Cardiac muscle cell (in vitro differentiated cells and primary cell): Measurements from ENCODE around the gene TEX29. TPM values are rescaled to one million over a fixed set of nuclear protein-coding genes. Genes with fewer than 3 reads are reported as not detected.

Experiments
- DNase-seq, 2 donors: peaks; one replicate each; pipeline versions ENCODE4 v3.0.0 to v3.0.0-alpha.2; 2010 to 2017; ENCODE audit warnings: low read depth in 1 of 2, low spot score in 1 of 2
- H3K27ac ChIP-seq: fragments of 200-600 bp; sonication (generic); 2 replicates; pipeline ENCODE4 v1.5.1; 2016
- H3K27me3 ChIP-seq: fragments of 200-600 bp; sonication (generic); 2 replicates; pipeline ENCODE4 v1.6.0; 2016; ENCODE audit warnings: control low read depth
- H3K36me3 ChIP-seq: fragments of 200-600 bp; sonication (generic); 2 replicates; pipeline ENCODE4 v1.5.1; 2016; ENCODE audit warnings: control low read depth
- H3K4me1 ChIP-seq: fragments of 200-600 bp; sonication (generic); 2 replicates; pipeline ENCODE4 v1.8.1; 2017; ENCODE audit warnings: low read depth, mild to moderate bottlenecking, mixed run types
- H3K4me3 ChIP-seq: fragments of 200-600 bp; sonication (generic); 2 replicates; pipeline ENCODE4 v1.5.1; 2016; ENCODE audit warnings: mild to moderate bottlenecking
- H3K9me3 ChIP-seq: fragments of 200-600 bp; sonication (generic); 2 replicates; pipeline ENCODE4 v1.5.1; 2017; ENCODE audit warnings: low read depth, mild to moderate bottlenecking, control low read depth
- CTCF ChIP-seq: IDR thresholded peaks from 2 replicates; pipeline ENCODE4 v1.5.1; 2012; ENCODE audit warnings: low read depth, mild to moderate bottlenecking, low read length
- polyA plus RNA-seq: library from polyadenylated mRNA; unstranded; fragments of >200 nt; fragmentation: Nextera tagmentation; extraction: Ambion mirVana; gene quantifications from 2 replicates; pipeline ENCODE4 v1.2.1, GENCODE V29; 2016
- total RNA-seq: library from RNA; depleted of rRNA; stranded (reverse); fragments of >200 nt; gene quantifications from 2 replicates; pipeline ENCODE4 v1.2.3, GENCODE V29; 2016

TEX29 gene
- total and polyA plus RNA-seq, 2 experiments from 2014 or later = not detected

GRCh38 chr13:111384441-111385182, 64.2 kb downstream of the TEX29 start:
- DNase-seq = no peak
- H3K4me3 ChIP-seq = no peak overlapping the region
- no peaks in the 10 kb centered on the region for H3K27me3 ChIP-seq
- no peak overlapping the region for H3K27ac ChIP-seq
- no peaks in the 10 kb centered on the region for H3K36me3 ChIP-seq
- no peaks in the 10 kb centered on the region for H3K9me3 ChIP-seq
- no peaks in the 10 kb centered on the region for H3K4me1 ChIP-seq
- TF ChIP-seq CTCF = no peak

GRCh38 chr13:111385183-111385857, 64.9 kb downstream of the TEX29 start:
- H3K4me3 ChIP-seq = no peak overlapping the region
- no peaks in the 10 kb centered on the region for H3K36me3 ChIP-seq
- no peak for TF ChIP-seq CTCF
- no peaks in the 10 kb centered on the region for H3K27me3 ChIP-seq
- H3K27ac ChIP-seq = no peak overlapping the region
- H3K4me1 ChIP-seq = no peaks in the 10 kb centered on the region
- no peak for DNase-seq
- H3K9me3 ChIP-seq = no peaks in the 10 kb centered on the region

GRCh38 chr13:111387026-111387871, 66.8 kb downstream of the TEX29 start:
- Histone ChIP-seq H3K4me3 (no peak overlapping the region), H3K27me3 (no peaks in the 10 kb centered on the region), H3K36me3 (no peaks in the 10 kb centered on the region), H3K27ac (no peak overlapping the region), H3K9me3 (no peaks in the 10 kb centered on the region), H3K4me1 (no peaks in the 10 kb centered on the region)
- no peak for TF ChIP-seq CTCF
- DNase-seq = no peak

- no peak overlapping the region for H3K4me3 ChIP-seq
- TF ChIP-seq CTCF = no peak
- H3K27me3 ChIP-seq = no peaks in the 10 kb centered on the region
- no peaks in the 10 kb centered on the region for H3K4me1 ChIP-seq
- no peak for DNase-seq
- H3K9me3 ChIP-seq = no peaks in the 10 kb centered on the region
- H3K27ac ChIP-seq = no peak overlapping the region
- no peaks in the 10 kb centered on the region for H3K36me3 ChIP-seq
Measured at GRCh38 chr13:111387945-111388600, 67.6 kb downstream of the TEX29 start.

- H3K9me3 ChIP-seq = no peaks in the 10 kb centered on the region
- H3K36me3 ChIP-seq = no peaks in the 10 kb centered on the region
- no peak for TF ChIP-seq CTCF
- H3K4me3 ChIP-seq = no peak overlapping the region
- DNase-seq = no peak
- H3K27ac ChIP-seq = no peak overlapping the region
- H3K27me3 ChIP-seq = no peaks in the 10 kb centered on the region
- no peaks in the 10 kb centered on the region for H3K4me1 ChIP-seq
Measured at GRCh38 chr13:111388851-111389500, 68.5 kb downstream of the TEX29 start.
